Measurements from ENCODE around the gene FTMT.

GRCh38 chr5:121867403-121867802 lies 15.7 kb downstream of the FTMT start:
- TF ChIP-seq, protein P1, sequence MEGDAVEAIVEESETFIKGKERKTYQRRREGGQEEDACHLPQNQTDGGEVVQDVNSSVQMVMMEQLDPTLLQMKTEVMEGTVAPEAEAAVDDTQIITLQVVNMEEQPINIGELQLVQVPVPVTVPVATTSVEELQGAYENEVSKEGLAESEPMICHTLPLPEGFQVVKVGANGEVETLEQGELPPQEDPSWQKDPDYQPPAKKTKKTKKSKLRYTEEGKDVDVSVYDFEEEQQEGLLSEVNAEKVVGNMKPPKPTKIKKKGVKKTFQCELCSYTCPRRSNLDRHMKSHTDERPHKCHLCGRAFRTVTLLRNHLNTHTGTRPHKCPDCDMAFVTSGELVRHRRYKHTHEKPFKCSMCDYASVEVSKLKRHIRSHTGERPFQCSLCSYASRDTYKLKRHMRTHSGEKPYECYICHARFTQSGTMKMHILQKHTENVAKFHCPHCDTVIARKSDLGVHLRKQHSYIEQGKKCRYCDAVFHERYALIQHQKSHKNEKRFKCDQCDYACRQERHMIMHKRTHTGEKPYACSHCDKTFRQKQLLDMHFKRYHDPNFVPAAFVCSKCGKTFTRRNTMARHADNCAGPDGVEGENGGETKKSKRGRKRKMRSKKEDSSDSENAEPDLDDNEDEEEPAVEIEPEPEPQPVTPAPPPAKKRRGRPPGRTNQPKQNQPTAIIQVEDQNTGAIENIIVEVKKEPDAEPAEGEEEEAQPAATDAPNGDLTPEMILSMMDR (conservative IDR thresholded peaks at IDR 0.05; ENCODE audit: low read length) = no peak
- no peak for TF ChIP-seq EZH2phosphoT487 (IDR thresholded peaks at IDR 0.05; ENCODE audit: borderline replicate concordance, low read depth, low read length)
